Peyer's patch (tissue), 4 donors: ENCODE measurements around the gene USH2A. TPM values are rescaled to one million over a fixed set of nuclear protein-coding genes. Genes with fewer than 3 reads are reported as not detected.

Source experiments
- DNase-seq, 3 donors: peaks; one replicate each; pipeline ENCODE4 v3.0.0-alpha.2; 2017 to 2019
- H3K27ac ChIP-seq, 4 donors: fragments of 200-600 bp; sonication (generic); one replicate each; pipeline ENCODE4 v1.5.1; 2016 to 2019
- H3K27me3 ChIP-seq, 2 donors: fragments of 200-600 bp; sonication (generic); one replicate each; pipeline ENCODE4 v1.5.1; 2019
- H3K36me3 ChIP-seq, 3 donors: fragments of 200-600 bp; sonication (generic); one replicate each; pipeline ENCODE4 v1.5.1; 2016 to 2019
- H3K4me1 ChIP-seq, 4 donors: fragments of 200-600 bp; sonication (generic); one replicate each; pipeline ENCODE4 v1.5.1; 2016 to 2019
- H3K4me3 ChIP-seq, 4 donors: fragments of 200-600 bp; sonication (generic); 1 replicate in 3 of 4; 2 replicates in 1 of 4; pipeline ENCODE4 v1.5.1; 2016 to 2019; ENCODE audit warnings: mild to moderate bottlenecking in 1 of 4
- H3K9me3 ChIP-seq, 4 donors: fragments of 200-600 bp; sonication (generic); one replicate each; pipeline ENCODE4 v1.5.1; 2016 to 2019; ENCODE audit warnings: mild to moderate bottlenecking in 1 of 4
- POLR2A ChIP-seq, 2 donors: fragments of 450-650 bp; IDR thresholded peaks; one replicate each; pipeline ENCODE4 v1.5.1; 2017; ENCODE audit warnings: antibody characterized with exemption in 2 of 2, mild to moderate bottlenecking in 2 of 2, moderate library complexity in 2 of 2
- total RNA-seq, 4 donors: library from RNA; depleted of rRNA; stranded (reverse); fragments of >200 nt; gene quantifications; one replicate each; pipeline ENCODE4 v1.1.0, GENCODE V29; 2016
- TF ChIP-seq, protein P1 (sequence below), 6 experiments: fragments of 450-650 bp in 4 of 6; fragments of 200-600 bp in 2 of 6; sonication (generic) in 1 of 6; IDR thresholded peaks; one replicate each; pipeline ENCODE4 v1.5.1; 2017 to 2019; ENCODE audit warnings: antibody characterized with exemption in 6 of 6, mild to moderate bottlenecking in 3 of 6, moderate library complexity in 1 of 6

The USH2A gene
- total RNA-seq, 4 donors from 2014 or later, result not detected

DNA sequence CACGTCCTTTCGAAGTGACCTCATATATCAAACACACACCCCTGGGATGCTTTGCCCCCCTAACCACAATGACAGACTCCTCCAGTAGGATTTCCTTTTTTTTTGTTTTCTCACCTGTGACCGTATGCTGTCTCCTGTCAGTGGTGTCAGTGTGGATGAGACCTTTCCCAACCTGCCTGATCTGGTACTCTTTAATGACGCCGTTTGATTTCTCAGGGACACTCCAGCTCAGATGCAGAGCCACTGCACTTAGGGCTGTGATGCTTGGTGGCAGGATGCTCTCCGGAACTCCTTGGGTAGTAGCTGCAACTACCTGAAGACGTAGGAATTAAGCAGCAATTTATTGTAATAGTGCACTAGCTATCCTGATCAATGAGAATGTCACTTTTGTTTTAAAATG is 643.5 kb downstream of the USH2A start:
- no peak for TF ChIP-seq POLR2A (IDR thresholded peaks at IDR 0.05)
- TF ChIP-seq, protein P1, sequence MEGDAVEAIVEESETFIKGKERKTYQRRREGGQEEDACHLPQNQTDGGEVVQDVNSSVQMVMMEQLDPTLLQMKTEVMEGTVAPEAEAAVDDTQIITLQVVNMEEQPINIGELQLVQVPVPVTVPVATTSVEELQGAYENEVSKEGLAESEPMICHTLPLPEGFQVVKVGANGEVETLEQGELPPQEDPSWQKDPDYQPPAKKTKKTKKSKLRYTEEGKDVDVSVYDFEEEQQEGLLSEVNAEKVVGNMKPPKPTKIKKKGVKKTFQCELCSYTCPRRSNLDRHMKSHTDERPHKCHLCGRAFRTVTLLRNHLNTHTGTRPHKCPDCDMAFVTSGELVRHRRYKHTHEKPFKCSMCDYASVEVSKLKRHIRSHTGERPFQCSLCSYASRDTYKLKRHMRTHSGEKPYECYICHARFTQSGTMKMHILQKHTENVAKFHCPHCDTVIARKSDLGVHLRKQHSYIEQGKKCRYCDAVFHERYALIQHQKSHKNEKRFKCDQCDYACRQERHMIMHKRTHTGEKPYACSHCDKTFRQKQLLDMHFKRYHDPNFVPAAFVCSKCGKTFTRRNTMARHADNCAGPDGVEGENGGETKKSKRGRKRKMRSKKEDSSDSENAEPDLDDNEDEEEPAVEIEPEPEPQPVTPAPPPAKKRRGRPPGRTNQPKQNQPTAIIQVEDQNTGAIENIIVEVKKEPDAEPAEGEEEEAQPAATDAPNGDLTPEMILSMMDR (IDR thresholded peaks at IDR 0.05), result no peak
- Histone ChIP-seq H3K36me3 (no peaks in the 10 kb centered on the region), H3K4me3 (no peak overlapping the region), H3K4me1 (no peaks in the 10 kb centered on the region), H3K27me3 (no peaks in the 10 kb centered on the region), H3K9me3 (no peaks in the 10 kb centered on the region), H3K27ac (no peak overlapping the region)
- DNase-seq, result no peak

DNA sequence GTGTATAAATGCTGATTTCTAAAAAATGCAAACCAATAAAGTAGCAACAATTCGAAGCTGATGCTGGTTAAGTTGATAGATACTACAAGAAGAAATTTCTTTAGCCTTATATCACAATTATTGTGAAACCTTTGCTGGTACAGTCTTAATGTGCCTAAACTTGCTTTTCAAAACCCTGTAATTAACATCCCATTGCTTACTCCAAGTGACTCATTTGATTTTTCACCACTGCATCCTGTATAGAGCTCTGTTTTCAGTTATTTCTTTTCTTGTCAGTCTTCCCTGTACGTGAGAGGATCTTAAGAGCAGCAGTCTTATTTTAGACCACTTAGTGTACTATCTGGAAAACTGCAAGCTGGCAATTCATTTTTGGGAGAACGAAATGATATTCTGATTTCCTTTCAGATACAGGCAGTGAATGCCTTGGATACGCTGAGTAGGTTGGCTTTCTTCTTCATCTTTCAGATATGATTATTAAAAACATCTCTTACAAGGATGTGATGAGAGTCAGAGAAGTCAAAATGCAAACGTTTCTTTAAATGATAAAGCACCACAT is 645.8 kb downstream of the USH2A start:
- Histone ChIP-seq H3K36me3 (no peaks in the 10 kb centered on the region), H3K4me1 (no peaks in the 10 kb centered on the region), H3K9me3 (no peaks in the 10 kb centered on the region), H3K27me3 (no peaks in the 10 kb centered on the region), H3K27ac (no peak overlapping the region), H3K4me3 (no peak overlapping the region)
- TF ChIP-seq POLR2A (IDR thresholded peaks at IDR 0.05), result no peak
- TF ChIP-seq, protein P1 (IDR thresholded peaks at IDR 0.05), result no peak
- DNase-seq, result no peak

DNA sequence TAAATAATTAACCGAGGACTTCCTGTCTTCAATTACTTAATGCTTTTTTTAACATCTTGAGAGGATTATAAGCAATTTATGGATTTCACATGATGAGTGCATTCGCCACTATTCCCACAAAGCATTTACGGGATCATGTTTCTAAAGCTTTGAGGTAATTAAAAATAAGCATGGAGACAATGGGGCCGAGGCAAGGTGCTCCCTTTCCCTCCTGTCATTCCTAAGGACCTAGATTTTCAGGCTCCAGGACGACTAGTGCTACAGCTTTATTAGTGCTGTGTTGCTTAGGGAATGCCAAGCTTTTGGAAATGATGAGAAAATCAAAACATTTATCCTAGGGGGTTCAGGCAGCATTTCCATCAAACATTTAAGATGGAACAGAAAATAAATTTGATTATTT is 646.9 kb downstream of the USH2A start:
- no peak for TF ChIP-seq POLR2A (IDR thresholded peaks at IDR 0.05)
- TF ChIP-seq, protein P1 (IDR thresholded peaks at IDR 0.05), result no peak

DNA sequence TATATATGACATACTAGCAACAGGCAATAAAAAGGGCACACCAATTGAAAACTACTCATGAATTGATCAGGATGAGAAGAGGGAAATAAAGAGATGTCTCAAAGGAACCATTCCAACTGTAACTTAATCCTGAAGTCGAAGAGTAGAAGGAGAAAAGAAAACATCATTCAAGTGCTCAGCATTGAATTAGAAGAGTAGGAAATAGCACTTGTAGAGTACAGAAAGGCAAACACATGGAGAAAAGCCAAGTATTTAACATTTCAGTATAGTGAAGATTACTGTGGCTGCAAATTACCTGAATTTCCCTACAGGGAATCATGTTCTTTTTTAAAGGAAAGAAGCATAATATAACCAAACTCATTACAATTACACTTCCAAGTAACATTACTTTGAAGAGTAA is 651.1 kb downstream of the USH2A start:
- Histone ChIP-seq H3K27me3 (no peaks in the 10 kb centered on the region), H3K4me3 (no peak overlapping the region), H3K36me3 (no peaks in the 10 kb centered on the region), H3K27ac (no peak overlapping the region), H3K9me3 (no peaks in the 10 kb centered on the region), H3K4me1 (no peaks in the 10 kb centered on the region)
- TF ChIP-seq POLR2A (IDR thresholded peaks at IDR 0.05), result no peak
- TF ChIP-seq, protein P1 (IDR thresholded peaks at IDR 0.05), result no peak
- no peak for DNase-seq

More for the DNA sequence above, 646.9 kb downstream of the USH2A start:
- H3K9me3 ChIP-seq, result no peaks in the 10 kb centered on the region
- no peaks in the 10 kb centered on the region for H3K36me3 ChIP-seq
- H3K27me3 ChIP-seq, result no peaks in the 10 kb centered on the region
- H3K4me1 ChIP-seq, result no peaks in the 10 kb centered on the region
- no peak overlapping the region for H3K27ac ChIP-seq
- DNase-seq, result no peak
- no peak overlapping the region for H3K4me3 ChIP-seq

DNA sequence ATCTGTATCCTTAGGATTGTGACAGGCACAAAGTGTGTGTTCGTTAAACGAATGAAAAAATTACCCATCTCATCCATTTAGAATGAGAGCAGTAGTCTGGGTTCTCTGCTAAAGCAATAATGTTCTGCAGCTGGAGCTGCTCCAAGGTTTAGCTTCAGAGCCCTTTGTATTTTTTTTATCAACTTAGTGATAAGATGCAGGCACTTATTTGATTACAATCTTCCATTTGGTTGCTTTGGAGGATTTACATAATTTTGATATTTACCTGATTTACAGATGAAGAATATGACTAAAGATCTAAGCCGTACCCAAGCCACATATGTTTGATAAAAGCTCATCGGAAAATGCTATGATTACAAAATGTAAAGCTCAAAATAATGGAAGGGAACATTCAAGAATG is 654.9 kb downstream of the USH2A start:
- Histone ChIP-seq H3K4me3 (no peak overlapping the region), H3K27me3 (no peaks in the 10 kb centered on the region), H3K9me3 (no peaks in the 10 kb centered on the region), H3K36me3 (no peaks in the 10 kb centered on the region), H3K27ac (no peak overlapping the region), H3K4me1 (no peaks in the 10 kb centered on the region)
- no peak for DNase-seq
- no peak for TF ChIP-seq POLR2A (IDR thresholded peaks at IDR 0.05)

DNA sequence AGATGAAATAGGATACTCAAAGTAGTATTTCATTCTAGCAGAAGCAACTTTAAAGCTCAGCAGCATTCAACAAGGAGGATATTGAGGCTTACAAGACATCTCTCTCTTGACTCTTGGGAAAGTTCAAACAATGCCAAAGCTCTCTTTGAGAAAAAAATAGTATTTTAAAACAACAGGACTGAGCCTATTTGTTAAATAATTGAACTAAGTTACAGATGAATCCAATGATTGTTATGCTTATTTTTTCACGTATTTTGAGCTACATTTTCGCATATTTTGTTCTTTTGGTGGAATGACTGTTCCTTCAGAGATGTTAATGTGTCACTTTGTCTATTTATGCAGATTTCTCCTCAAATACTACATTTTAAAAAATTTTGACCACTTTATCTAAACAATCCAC is 655.5 kb downstream of the USH2A start:
- Histone ChIP-seq H3K27ac (no peak overlapping the region), H3K4me1 (no peaks in the 10 kb centered on the region), H3K9me3 (no peaks in the 10 kb centered on the region), H3K4me3 (no peak overlapping the region), H3K36me3 (no peaks in the 10 kb centered on the region), H3K27me3 (no peaks in the 10 kb centered on the region)
- TF ChIP-seq, protein P1 (IDR thresholded peaks at IDR 0.05), result no peak
- no peak for TF ChIP-seq POLR2A (IDR thresholded peaks at IDR 0.05)
- no peak for DNase-seq
